IMR-90 (cell line): Measurements from ENCODE around the gene SRPRB. TPM values are rescaled to one million over a fixed set of nuclear protein-coding genes. Genes with fewer than 3 reads are reported as not detected.
"Not testable (repeated sequence)": the region's sequence is repeated elsewhere in the genome, so short reads cannot be mapped to it uniquely, and the experiment has no call there.

Experiments
- ATAC-seq: fragments of 200-7000 bp; cut with Tn5 transposase; 2 replicates; pipeline ENCODE4 v1.9.1; 2020; ENCODE audit warnings: low read depth, mild to moderate bottlenecking, moderate library complexity
- BruUV-seq: library from RNA; stranded (reverse); fragments of 400-500 nt; replicated peaks from 2 replicates; lab custom pipeline; 2021; lab: Mats Ljungman, UMichigan
- CTCF ChIA-PET: fragments of 300-600 bp; formaldehyde crosslinking; extraction: SDS; loops from one replicate; lab custom pipeline; 2021; ENCODE audit warnings: antibody characterized with exemption; lab: Yijun Ruan, JAX
- POLR2A ChIA-PET: fragments of 300-600 bp; sonication (Branson Sonifier 250); formaldehyde crosslinking; loops from one replicate; lab custom pipeline; 2022; ENCODE audit warnings: antibody characterized with exemption; ENCODE audit not compliant: unreplicated experiment; lab: Charles Lee
- DNase-seq: peaks from one replicate; pipeline ENCODE4 v3.0.0; 2013
- H2AFZ ChIP-seq: replicated peaks from 2 replicates; pipeline ENCODE3; 2013; ENCODE audit warnings: low read length, mild to moderate bottlenecking; ENCODE audit not compliant: poor library complexity
- H2AK5ac ChIP-seq: 2 replicates; pipeline ENCODE4 v1.6.1; 2013; ENCODE audit warnings: low read depth, low read length, inconsistent platforms
- H2AK9ac ChIP-seq: replicated peaks from 2 replicates; pipeline ENCODE3; 2013; ENCODE audit warnings: mild to moderate bottlenecking, low read depth, low read length, moderate library complexity; ENCODE audit not compliant: poor library complexity
- H2BK120ac ChIP-seq: 2 replicates; pipeline ENCODE4 v1.6.1; 2013; ENCODE audit warnings: low read depth, low read length, inconsistent platforms
- H2BK15ac ChIP-seq: 3 replicates; pipeline ENCODE4 v1.6.1; 2013; ENCODE audit warnings: low read depth, low read length, inconsistent platforms
- H2BK20ac ChIP-seq: 2 replicates; pipeline ENCODE4 v1.6.1; 2013; ENCODE audit warnings: low read depth, mild to moderate bottlenecking, inconsistent platforms, low read length, moderate library complexity
- H2BK5ac ChIP-seq: 2 replicates; pipeline ENCODE4 v1.6.1; 2013; ENCODE audit warnings: mild to moderate bottlenecking, low read depth, low read length, inconsistent platforms; ENCODE audit not compliant: poor library complexity, severe bottlenecking
- H3K14ac ChIP-seq: replicated peaks from 2 replicates; pipeline ENCODE4 v1.6.1; 2013; ENCODE audit warnings: low read depth, low read length, inconsistent platforms
- H3K18ac ChIP-seq: 2 replicates; pipeline ENCODE4 v1.6.1; 2013; ENCODE audit warnings: low read depth, low read length, control low read depth
- H3K23ac ChIP-seq: 2 replicates; pipeline ENCODE4 v1.6.1; 2013; ENCODE audit warnings: low read depth, low read length, inconsistent platforms
- H3K27ac ChIP-seq: 2 replicates; pipeline ENCODE4 v1.5.1; 2013; ENCODE audit warnings: mild to moderate bottlenecking, control low read depth, low read length; ENCODE audit not compliant: insufficient read depth
- H3K27me3 ChIP-seq: 2 replicates; pipeline ENCODE4 v1.6.1; 2013; ENCODE audit warnings: low read length; ENCODE audit not compliant: control insufficient read depth, insufficient read depth
- H3K36me3 ChIP-seq: 2 replicates; pipeline ENCODE4 v1.6.1; 2013; ENCODE audit warnings: low read length, mixed read lengths; ENCODE audit not compliant: control insufficient read depth, insufficient read depth
- H3K4ac ChIP-seq: 2 replicates; pipeline ENCODE4 v1.6.1; 2013; ENCODE audit warnings: low read depth, low read length, inconsistent platforms
- H3K4me1 ChIP-seq: 2 replicates; pipeline ENCODE4 v1.6.1; 2013; ENCODE audit warnings: low read length, mixed read lengths; ENCODE audit not compliant: control insufficient read depth, insufficient read depth
- H3K4me2 ChIP-seq: 2 replicates; pipeline ENCODE4 v1.6.1; 2013; ENCODE audit warnings: low read depth, mild to moderate bottlenecking, control low read depth, low read length, moderate library complexity
- H3K4me3 ChIP-seq: 2 replicates; pipeline ENCODE4 v1.5.1; 2013; ENCODE audit warnings: low read depth, mild to moderate bottlenecking, control low read depth, low read length, moderate library complexity; ENCODE audit not compliant: insufficient read depth
- H3K56ac ChIP-seq: 2 replicates; pipeline ENCODE4 v1.6.1; 2013; ENCODE audit warnings: low read length, inconsistent platforms; ENCODE audit not compliant: insufficient read depth; ENCODE audit errors: extremely low read depth
- H3K79me1 ChIP-seq, 2 experiments: 2 replicates each; pipeline ENCODE4 v1.6.1; 2013; ENCODE audit warnings: low read length in 2 of 2, inconsistent platforms in 1 of 2, low read depth in 1 of 2
- H3K9ac ChIP-seq: 2 replicates; pipeline ENCODE4 v1.6.1; 2013; ENCODE audit warnings: low read depth, low read length, control low read depth
- H3K9me1 ChIP-seq: 2 replicates; pipeline ENCODE4 v1.6.1; 2013; ENCODE audit warnings: low read length, inconsistent platforms; ENCODE audit not compliant: insufficient read depth
- H3K9me3 ChIP-seq: 2 replicates; pipeline ENCODE4 v1.6.1; 2013; ENCODE audit warnings: low read length; ENCODE audit not compliant: control insufficient read depth, insufficient read depth
- H4K20me1 ChIP-seq: 2 replicates; pipeline ENCODE4 v1.6.1; 2013; ENCODE audit warnings: low read length, inconsistent platforms; ENCODE audit not compliant: insufficient read depth
- H4K5ac ChIP-seq: 2 replicates; pipeline ENCODE4 v1.6.1; 2013; ENCODE audit warnings: mild to moderate bottlenecking, low read depth, low read length, control low read depth
- H4K8ac ChIP-seq, 2 experiments: 2 replicates each; pipeline ENCODE4 v1.6.1; 2013; ENCODE audit warnings: low read depth in 2 of 2, low read length in 2 of 2, control low read depth in 1 of 2, inconsistent platforms in 1 of 2
- H4K91ac ChIP-seq: 2 replicates; pipeline ENCODE4 v1.6.1; 2013; ENCODE audit warnings: low read depth, low read length, inconsistent platforms; ENCODE audit not compliant: insufficient read depth
- MAFK ChIP-seq: IDR thresholded peaks from 2 replicates; pipeline ENCODE4 v1.6.1; 2012; ENCODE audit warnings: low read depth, low read length, improper control_type of control experiment
- MXI1 ChIP-seq: IDR thresholded peaks from 2 replicates; pipeline ENCODE4 v1.6.1; 2012; ENCODE audit warnings: low read depth, mild to moderate bottlenecking, low read length, moderate library complexity, borderline replicate concordance
- POLR2A ChIP-seq: IDR thresholded peaks from 2 replicates; pipeline ENCODE4 v1.6.1; 2012; ENCODE audit warnings: mild to moderate bottlenecking, low read depth, low read length
- SMC3 ChIP-seq: fragments of 150-350 bp; IDR thresholded peaks from 2 replicates; pipeline ENCODE4 v1.6.1; 2016; ENCODE audit warnings: low read depth, mild to moderate bottlenecking, antibody characterized with exemption, low read length, moderate library complexity
- USF2 ChIP-seq: fragments of 150-350 bp; IDR thresholded peaks from 2 replicates; pipeline ENCODE4 v1.6.1; 2017; ENCODE audit warnings: mild to moderate bottlenecking, antibody characterized with exemption, low read length, low read depth
- WGBS, 2 experiments: methylation state at CpG; one replicate each; pipeline versions ENCODE4 v1.1.5 to v1.1.7; 2013; ENCODE audit warnings: missing lambda C conversion rate in 2 of 2; ENCODE audit not compliant: insufficient read length in 1 of 2; ENCODE audit errors: extremely low coverage in 2 of 2; 5-methylcytosine and 5-hydroxymethylcytosine counted together
- dilution Hi-C: fragments of 300-500 bp; cut with HindIII; formaldehyde crosslinking; loops from one replicate; pipeline ENCODE4 v1.14.3; 2018; ENCODE audit warnings: low sequenced_read_pairs; ENCODE audit not compliant: unreplicated experiment
- in situ Hi-C: fragments of 300-500 bp; cut with MboI; formaldehyde crosslinking; loops from 3 replicates; pipeline ENCODE4 v1.14.3; 2019; ENCODE audit warnings: low sequenced_read_pairs, inconsistent platforms, mixed read lengths
- intact Hi-C: fragments of 100-400 bp; cut with micrococcal nuclease; formaldehyde crosslinking; loops from 2 replicates; pipeline ENCODE4 v1.10.0; 2022
- polyA plus RNA-seq, 3 experiments: library from polyadenylated mRNA; depleted of rRNA; stranded (reverse); fragments of >200 nt; gene quantifications; 2 replicates each; pipeline ENCODE4 v1.2.3, GENCODE V29; 2012; ENCODE audit warnings: low replicate concordance in 1 of 3
- total RNA-seq: library from RNA; depleted of rRNA; stranded (reverse); fragments of >200 nt; gene quantifications from 2 replicates; pipeline ENCODE4 v1.2.3, GENCODE V29; 2012

Gene SRPRB
- total and polyA plus RNA-seq, 2 of the 4 experiments (the other 2 are of a cell fraction): 28.8 to 131 TPM

- DNase-seq: no peak
- H3K18ac ChIP-seq: no peak overlapping the region
- no peak overlapping the region for H3K27ac ChIP-seq
- H3K9ac ChIP-seq: no peak overlapping the region
- H3K9me1 ChIP-seq: no peaks in the 10 kb centered on the region
- no peak overlapping the region for H4K5ac ChIP-seq
- dilution Hi-C loops (no loop called here), in situ Hi-C loops (no loop called here), intact Hi-C loops (no loop called here)
- no peaks in the 10 kb centered on the region for H3K36me3 ChIP-seq
- no peak overlapping the region for H4K8ac ChIP-seq
- H2AK5ac ChIP-seq: no peak overlapping the region
- no peaks in the 10 kb centered on the region for H3K4me1 ChIP-seq
- no peak overlapping the region for H3K4ac ChIP-seq
- H4K91ac ChIP-seq: no peak overlapping the region
- WGBS, 2 experiments: no CpG with 5 or more reads among the region's 4 CpGs
- POLR2A ChIA-PET: no interaction called here
- TF ChIP-seq USF2 (no peak), SMC3 (no peak), MXI1 (no peak), POLR2A (no peak), MAFK (no peak)
- no peak overlapping the region for H3K23ac ChIP-seq
- H3K4me2 ChIP-seq: no peak overlapping the region
- H3K4me3 ChIP-seq: no peak overlapping the region
- no TSS peak for BruUV-seq
- no peak overlapping the region for H2BK120ac ChIP-seq
- 0 out of 2 replicates have a peak, but pooled peaks cover 1% of the 10 kb centered on the region for H3K9me3 ChIP-seq
- H2BK20ac ChIP-seq: no peak overlapping the region
- H4K20me1 ChIP-seq: no peaks in the 10 kb centered on the region
- no peak for ATAC-seq
- H2BK15ac ChIP-seq: no peak overlapping the region
- H3K56ac ChIP-seq: no peak overlapping the region
- peaks cover 12% of the 10 kb centered on the region for H3K27me3 ChIP-seq
- no peak overlapping the region for H2BK5ac ChIP-seq
- no peaks in the 10 kb centered on the region for H3K79me1 ChIP-seq
- no peak overlapping the region for H2AFZ ChIP-seq
- CTCF ChIA-PET: no interaction called here
- no peak overlapping the region for H2AK9ac ChIP-seq
- H3K14ac ChIP-seq: no peak overlapping the region
These were observed 25.9 kb upstream of the SRPRB start for GRCh38 chr3:133779626-133780203.

- H4K20me1 ChIP-seq, H3K9ac ChIP-seq, intact Hi-C loops, BruUV-seq, H4K8ac ChIP-seq, H3K4me1 ChIP-seq, H4K91ac ChIP-seq, H4K5ac ChIP-seq, H2AK5ac ChIP-seq, DNase-seq, H3K4me2 ChIP-seq, POLR2A ChIA-PET, H2BK120ac ChIP-seq, H3K27ac ChIP-seq, H2AFZ ChIP-seq, H3K4me3 ChIP-seq, H2BK15ac ChIP-seq, H3K9me3 ChIP-seq, H3K4ac ChIP-seq, H2AK9ac ChIP-seq, H3K56ac ChIP-seq, H3K23ac ChIP-seq, H3K14ac ChIP-seq, H3K18ac ChIP-seq, ATAC-seq, in situ Hi-C loops, H2BK20ac ChIP-seq, dilution Hi-C loops, H3K9me1 ChIP-seq, H3K79me1 ChIP-seq, CTCF ChIA-PET, H2BK5ac ChIP-seq, H3K36me3 ChIP-seq: not testable (repeated sequence)
- WGBS, 2 experiments: no CpG with 5 or more reads among the region's 6 CpGs
- peaks cover 12% of the 10 kb centered on the region for H3K27me3 ChIP-seq
These were observed 24.9 kb upstream of the SRPRB start for GRCh38 chr3:133780756-133781155.
